HG03135 (cell line): ENCODE data around the gene ABHD14A.
A peak's percentile ranks its signal among the peaks of the same experiment; 100 is the strongest.

Experiments
- ATAC-seq: cut with Tn5 transposase; IDR thresholded peaks from one replicate; pipeline ENCODE4 v1.9.1; 2021; ENCODE audit warnings: mild to moderate bottlenecking, moderate library complexity; ENCODE audit not compliant: unreplicated experiment

Gene ABHD14A

DNA sequence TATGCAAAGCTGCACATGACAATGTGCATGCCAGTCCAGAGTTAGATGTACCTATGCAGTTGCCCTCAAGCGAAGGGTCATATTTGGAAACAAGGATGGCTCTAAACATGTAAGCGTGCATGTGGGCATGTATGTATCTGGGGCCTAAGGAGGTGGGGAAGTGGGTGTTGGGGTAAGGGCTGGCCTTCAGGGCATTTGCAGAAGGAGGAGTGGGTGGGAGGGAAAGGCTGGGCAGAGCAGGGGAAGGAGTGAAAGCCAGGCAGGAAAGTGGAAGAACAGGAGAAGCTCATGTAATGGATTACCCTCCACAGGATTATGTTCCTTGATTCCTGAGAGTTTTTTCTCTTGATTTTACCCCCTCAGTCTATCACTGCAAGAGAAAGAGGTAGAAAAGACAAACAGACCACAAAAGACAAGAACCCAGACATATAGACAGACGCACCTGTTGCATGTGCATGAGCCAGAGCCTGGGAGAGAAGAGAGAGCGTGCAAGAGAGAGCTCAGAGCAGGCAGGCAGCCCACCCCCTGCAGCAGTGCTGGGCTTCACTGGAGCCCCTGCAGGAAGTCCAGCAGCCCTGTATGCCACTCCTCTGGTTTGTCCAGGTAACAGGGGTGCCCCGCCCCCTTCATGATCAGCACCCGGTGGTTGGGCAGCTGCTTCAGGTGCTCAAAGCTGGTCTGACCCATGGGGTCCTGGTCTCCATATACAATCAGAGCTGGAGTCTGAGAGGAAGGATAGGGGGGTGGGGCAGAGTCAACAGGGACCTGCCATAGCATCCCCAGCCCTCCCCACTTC, 5.8 kb upstream of the ABHD14A start:
- ATAC-seq = no peak

DNA sequence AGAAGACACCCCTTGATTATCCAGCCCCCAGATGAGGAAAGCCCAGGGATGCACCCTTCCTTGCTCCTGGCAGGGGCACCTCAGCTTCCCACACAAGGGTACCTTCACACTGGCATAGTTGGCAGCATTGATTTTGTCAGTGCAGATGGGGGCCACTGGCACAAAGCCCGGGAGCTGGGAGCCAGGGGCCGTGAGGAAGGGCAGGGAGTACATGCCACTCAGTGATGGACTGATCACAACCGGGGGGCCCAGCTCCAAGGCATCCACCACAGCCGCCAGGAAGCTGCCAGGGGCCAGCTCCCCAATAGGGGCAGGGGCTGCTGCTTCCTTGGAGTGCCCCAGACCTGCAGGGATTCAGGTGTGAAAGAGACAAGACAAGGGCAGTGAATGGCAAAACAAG, 5.0 kb upstream of the ABHD14A start:
- no peak for ATAC-seq

DNA sequence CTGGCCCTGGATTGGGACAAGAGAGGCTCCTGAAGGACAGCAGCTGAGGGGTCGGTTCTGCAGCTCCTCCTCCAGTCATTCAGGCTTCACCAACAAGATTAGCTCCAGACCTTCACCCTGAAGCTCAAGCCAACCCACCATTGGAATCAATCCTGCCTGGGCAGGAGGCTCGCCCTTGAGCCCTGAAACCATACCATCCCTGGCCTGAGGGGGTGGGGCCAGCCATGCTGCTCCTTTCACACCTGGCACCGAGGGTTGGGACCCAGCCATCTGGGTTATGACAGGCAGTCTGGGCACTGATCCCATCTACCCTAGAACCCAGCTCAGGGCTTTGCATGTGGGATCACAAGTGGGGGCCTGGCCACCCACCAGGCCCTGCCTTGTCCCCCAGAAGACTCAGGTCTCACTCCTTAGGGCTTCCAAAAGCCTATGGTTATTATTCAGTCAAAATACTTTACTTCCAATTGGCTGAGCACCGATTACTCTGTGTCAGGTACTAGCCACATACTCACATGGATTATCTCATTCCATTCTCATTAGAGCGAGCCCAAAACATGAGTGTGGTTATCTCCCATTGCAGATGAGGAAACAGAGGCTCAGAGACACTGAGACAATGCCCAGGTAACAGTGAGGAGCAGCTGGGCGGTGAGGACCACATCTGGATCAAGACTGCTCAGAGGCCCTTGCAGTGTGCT, 4.1 kb upstream of the ABHD14A start:
- ATAC-seq = no peak

GRCh38 chr3:51971350-51971749, 3.5 kb upstream of the ABHD14A start:
- no peak for ATAC-seq

DNA sequence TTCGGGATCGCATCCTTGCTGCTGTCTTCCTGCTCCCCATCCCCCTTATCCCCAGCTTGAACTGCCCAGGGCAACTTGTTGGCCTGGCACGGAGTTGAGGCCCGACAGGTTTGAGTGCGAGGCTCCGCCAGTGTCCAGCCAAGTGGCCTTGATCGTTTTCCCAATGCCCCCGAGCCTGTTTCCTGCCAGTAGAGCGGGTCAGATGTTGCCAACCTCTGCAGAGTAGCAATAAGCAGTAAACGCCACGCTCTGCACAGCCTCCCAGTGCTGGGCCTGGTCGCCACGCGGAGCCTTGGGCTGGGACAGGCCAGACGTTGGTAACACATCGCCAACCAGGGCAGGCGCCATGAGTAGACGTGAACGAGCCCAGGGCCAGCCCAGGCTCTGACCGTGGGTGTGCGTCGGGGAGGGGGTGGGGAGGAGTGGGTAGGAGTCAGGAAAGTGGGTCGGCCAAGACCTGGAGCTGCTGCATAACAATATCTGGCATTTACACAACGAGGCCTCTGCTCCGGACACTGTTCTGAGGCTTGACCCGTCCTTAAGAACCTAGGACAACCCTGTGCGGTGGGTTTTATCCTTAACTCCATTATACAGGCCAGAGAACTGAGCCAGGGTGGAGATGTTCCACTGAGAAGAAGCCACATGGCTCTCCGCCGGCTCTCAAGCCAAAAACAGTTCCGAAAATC, 444 bp upstream of the ABHD14A start:
- peak; percentile 2 for ATAC-seq

DNA sequence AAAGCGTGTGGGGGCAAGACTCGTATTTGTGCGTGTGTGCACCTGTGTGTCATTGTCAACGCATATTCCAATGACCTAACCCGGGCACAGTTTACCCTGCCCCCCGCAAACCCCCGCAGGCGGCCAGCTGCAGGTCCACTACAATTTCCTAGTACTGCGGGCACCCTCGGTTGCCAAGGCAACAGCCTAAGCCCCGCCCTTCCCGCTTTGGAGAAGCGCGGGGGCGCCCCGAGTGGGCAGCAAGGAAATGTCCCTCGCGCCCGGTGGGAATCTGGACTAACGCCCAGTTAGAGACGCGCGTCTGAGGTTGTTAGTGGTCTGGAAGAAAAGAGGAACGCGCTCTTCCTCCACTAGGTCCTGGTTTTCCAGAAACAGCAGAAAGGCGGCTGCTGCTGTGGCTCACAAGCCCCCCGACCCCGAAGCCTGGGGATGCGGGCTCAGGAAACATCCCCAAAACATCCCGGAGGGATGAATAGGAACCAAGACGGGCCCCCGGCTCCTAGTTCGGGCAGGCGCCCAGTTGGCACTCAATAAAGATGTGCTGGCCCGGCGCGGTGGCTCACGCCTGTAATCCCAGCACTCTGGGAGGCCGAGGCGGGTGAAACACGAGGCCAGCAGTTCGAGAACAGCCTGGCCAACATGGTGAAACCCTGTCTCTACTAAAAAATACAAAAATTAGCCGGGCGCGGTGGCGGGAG, 1.1 kb downstream of the ABHD14A start:
- no peak for ATAC-seq

- no peak for ATAC-seq
Measured at GRCh38 chr3:51977446-51978142, 2.7 kb downstream of the ABHD14A start.

- no peak for ATAC-seq
Measured at GRCh38 chr3:51978143-51978502, 3.3 kb downstream of the ABHD14A start.

DNA sequence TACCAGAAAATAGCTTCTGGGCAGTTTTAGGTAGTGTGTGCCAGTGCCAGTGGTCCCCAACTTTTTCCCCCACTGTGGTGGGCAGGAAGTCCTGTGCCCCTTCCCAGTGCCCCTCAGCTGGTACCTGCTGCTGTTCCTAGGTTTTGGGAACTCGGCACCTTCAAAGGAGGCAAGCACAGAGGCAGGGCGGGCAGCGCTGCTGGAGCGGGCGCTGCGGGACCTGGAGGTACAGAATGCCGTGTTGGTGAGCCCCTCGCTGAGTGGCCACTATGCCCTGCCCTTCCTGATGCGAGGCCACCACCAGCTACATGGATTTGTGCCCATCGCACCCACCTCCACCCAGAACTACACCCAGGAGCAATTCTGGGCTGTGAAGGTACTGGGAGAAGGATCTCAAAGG, 5.4 kb downstream of the ABHD14A start:
- no peak for ATAC-seq

- ATAC-seq = peak; percentile 43
Measured at GRCh38 chr3:51982352-51982837, 7.5 kb downstream of the ABHD14A start.

DNA sequence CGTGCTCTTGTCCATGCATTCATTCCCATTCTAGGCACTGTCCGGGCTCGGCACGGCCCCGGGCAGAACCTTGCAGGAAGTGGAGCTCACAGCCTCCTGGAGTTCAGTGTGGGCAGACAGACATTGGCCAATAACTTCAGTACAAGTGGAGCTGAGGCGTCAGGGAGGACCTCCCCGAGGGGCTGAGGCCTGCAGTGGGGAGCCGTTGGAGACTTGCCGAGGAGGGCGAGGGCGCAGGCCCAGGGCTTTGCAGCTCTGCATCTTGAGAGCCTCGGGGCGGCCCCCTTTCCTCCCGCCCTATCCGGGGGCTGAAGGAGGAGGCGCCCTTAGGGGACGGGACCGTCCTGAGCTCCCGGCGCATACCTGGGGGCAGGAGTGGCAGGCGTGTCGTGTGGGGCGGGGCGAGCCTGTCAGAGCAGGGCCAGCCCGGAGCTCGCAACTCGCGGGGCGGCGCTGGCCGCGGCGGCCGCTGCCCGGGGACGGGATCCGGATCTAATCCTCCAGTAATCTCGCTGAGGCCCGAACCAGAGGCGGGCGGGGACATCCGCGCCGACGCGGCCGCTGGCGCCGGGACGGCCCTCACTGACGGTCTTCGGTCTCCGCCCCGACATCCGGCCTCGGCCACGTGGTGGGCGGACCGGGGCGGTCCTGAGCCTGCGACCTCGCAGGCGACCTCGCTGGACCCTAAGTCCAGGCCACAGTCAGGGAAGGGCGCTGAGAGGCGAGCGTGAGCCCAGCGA, 8.1 kb downstream of the ABHD14A start, which contains the start of gene ACY1:
TSS of gene ACY1 (plus strand) at position 698 of the 740 bp plus-strand sequence. CDS start 530 bp downstream, outside the sequence.
- ATAC-seq = peak; percentile 62

DNA sequence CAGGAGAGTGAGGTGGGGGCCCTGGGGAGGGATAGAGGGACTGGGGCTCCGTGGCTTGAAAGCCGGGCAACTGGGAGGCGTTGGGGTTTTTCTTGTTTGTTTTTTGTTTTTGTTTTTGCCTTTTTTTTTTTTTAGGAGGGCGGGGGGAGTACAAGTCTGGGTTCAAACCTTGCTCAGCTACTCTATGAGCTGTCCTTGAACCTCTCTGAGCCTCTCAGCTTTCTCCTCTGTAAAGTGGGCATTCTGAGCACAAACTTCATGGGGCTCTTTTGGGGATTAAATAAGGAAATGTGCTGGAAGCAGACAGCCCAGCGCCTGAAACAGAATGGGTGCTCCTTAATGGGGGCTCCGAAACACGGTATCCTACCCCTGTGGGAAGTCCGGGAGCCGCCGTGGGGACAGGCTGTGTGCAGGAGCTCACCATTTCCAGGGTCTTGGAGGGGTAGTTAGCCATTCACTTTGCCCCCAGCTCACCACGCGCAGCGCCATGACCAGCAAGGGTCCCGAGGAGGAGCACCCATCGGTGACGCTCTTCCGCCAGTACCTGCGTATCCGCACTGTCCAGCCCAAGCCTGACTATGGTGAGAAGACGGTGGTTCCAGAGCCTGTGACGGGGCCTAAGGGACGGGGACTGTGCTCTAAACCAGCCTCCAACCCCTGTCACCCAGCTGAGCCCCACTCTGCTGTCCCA, 8.9 kb downstream of the ABHD14A start:
- no peak for ATAC-seq

- ATAC-seq = no peak
Measured at GRCh38 chr3:51984269-51984647, 9.4 kb downstream of the ABHD14A start.

GRCh38 chr3:51985063-51985462, 10.2 kb downstream of the ABHD14A start:
- no peak for ATAC-seq

DNA sequence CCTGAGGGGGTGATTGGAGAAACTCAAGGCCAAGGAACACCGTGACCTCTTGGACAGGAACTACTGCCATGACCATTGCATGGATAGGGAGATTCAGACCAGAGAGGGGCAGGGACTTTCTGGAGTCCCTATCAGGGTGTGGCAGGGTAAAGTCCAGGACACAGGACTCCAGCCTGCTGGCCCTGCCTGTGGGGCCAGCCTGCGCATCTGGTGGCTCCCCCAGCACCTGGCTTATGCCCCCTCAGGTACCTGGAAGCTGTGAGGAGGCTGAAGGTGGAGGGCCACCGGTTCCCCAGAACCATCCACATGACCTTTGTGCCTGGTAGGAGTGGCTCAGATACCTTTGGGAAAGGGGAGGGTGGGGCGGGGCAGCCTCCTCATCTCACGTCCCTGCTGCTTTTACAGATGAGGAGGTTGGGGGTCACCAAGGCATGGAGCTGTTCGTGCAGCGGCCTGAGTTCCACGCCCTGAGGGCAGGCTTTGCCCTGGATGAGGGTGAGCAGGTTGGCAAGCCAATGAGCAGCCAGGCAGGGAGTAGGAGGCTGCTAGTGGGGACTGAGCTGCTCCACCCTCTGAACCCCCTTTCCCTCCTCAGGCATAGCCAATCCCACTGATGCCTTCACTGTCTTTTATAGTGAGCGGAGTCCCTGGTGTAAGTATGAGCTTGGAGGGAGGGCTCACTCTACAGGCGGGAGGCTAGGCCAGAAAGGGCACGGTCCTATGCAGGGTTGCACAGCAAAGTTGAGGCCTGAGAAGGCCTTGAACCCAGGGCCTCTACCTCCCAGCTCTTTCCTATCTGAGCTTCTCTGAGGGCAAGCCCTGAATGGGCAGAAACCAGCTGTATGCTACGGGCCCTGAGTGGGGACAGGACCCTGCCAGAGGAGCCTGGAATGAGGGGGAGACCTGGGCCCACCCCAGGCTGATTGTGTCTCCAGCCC, 11.4 kb downstream of the ABHD14A start:
- ATAC-seq = no peak

- no peak for ATAC-seq
Measured at GRCh38 chr3:51987568-51987967, 12.7 kb downstream of the ABHD14A start.

DNA sequence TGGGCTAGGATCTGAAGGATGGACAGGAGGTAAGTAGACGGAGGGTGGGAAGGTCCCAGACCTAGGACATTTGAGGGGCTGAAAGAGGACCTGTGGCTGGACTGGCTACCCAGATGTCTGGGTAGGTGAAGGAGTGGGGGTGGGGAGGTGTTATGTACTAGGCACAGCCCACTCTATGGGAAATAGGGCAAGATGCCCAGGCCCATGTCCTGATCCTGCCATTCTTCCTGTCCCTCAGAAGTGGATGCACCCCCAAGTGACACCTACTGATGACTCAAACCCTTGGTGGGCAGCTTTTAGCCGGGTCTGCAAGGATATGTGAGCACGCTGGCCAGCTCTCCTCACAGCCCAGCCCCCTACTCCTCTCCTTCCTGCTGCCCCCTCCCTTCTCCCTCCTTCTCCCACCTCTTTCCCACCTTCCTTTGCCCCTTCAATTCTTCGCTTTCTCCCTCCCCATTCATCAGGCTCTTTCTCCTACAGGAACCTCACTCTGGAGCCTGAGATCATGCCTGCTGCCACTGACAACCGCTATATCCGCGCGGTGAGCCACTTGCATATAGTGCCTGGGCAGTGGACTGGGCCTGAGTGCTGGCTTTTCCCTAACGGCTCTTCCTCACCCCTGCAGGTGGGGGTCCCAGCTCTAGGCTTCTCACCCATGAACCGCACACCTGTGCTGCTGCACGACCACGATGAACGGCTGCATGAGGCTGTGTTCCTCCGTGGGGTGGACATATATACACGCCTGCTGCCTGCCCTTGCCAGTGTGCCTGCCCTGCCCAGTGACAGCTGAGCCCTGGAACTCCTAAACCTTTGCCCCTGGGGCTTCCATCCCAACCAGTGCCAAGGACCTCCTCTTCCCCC, 13.7 kb downstream of the ABHD14A start:
- ATAC-seq = no peak
